Measurements from ENCODE around the gene CGRRF1.

The CGRRF1 gene, protein sequence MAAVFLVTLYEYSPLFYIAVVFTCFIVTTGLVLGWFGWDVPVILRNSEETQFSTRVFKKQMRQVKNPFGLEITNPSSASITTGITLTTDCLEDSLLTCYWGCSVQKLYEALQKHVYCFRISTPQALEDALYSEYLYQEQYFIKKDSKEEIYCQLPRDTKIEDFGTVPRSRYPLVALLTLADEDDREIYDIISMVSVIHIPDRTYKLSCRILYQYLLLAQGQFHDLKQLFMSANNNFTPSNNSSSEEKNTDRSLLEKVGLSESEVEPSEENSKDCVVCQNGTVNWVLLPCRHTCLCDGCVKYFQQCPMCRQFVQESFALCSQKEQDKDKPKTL

DNA sequence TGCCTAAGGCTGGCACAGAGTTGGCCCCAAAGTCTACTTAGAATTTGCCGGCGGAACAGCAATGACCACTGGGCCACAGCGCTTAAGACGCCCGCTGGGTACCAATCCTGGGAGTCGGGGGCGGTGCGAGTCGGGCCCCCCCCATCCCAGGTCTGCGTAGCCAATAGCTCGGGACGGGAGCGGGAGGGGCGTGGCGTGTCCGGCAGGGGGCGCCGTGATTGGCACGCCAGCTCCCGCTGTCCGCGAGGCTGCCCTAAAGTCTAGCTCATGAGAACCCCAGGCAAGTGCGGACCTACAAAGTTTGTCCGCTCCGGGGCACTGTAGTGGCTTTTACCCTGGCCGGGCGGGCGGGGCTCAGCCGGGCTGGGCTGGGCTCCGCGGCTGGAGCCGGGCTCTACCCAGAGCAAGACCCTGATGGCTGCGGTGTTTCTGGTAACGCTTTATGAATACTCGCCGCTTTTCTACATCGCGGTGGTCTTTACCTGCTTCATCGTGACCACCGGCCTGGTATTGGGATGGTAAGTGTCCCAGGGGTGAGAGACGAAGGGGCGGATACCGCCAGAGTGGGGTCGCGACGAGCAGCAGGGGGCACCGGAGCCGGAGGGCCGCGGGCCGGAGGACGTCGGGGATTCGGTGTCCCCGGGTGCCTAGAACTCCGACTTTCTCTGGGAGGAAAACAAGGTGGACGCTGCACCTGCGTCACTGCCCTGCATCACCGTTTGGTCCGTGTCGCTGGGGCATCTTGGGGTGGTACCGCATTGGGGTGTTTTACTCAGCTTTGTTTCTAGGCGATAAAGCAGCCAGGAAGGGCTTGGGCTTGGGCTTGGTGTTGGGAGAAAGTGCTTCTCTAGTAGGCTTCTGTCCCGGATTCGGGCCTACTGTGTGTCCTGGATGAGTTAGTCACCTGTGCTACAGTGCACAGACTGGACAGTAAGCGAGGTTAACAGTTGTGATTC lies at the start of gene CGRRF1:
Gene CGRRF1, plus strand, starts transcription at position 361 of the 956 bp plus-strand sequence. Its CDS starts 54 bp downstream, at position 415.
- peak; percentile 96 for DNase-seq (ENCODE audit: low spot score)

DNA sequence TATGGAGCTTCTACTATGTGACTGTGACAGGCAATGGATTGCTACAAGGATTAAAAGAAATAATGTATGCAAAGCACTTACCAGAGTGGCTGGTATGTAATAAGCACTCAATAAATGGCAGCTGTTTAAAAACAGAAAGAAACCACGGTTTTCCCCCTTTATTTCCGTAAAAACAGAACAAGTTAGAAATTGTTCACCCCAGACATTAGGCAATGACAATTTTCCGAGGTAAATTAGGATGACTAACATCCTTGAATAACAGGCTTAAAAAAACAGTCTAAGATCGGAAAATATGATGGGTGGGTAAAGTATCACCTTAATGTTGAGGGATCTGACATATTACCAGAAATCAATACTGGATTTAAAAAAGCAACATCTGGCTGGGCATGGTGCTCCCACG lies 47.7 kb upstream of the CGRRF1 start:
- DNase-seq (ENCODE audit: low spot score): no peak

DNA sequence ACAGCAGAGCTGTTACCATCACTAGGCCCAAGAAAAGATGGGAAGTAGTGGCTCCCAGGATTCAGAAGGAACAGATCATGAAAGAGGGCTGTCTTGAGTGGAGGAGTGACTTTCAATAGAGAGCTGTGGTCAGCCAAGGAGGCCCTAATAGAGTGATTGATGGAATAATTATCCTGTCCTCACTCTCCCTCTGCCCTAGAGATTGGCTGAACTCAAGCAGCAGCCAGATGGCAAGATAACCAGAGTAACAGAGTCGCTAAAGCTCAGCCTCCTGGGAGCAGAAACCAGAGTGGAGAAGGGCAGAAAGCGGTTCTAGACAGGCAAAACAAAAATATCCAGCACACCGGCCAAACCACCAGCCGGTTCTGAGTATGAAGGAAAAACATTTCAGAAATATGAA lies 44.1 kb upstream of the CGRRF1 start:
- DNase-seq (ENCODE audit: low spot score): no peak

DNA sequence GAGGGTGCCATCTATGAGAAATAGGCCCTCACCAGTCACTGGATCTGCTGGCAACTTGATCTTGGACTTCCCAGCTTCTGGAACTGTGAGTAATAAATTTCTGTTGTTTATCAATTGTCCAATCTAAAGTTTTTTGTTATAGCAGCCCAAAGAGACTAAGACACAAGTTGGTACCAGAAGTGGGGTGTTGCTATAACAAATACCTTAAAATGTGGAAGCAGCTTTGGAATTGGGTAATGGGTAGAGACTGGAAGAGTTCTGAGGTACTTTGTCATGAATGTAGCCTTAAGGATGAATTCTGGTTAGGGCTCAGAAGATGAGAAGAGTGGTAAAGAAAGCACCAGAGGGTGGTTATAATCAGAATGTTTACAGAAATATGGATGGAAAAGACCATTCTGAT lies 42.4 kb upstream of the CGRRF1 start:
- DNase-seq (ENCODE audit: low spot score): no peak

DNA sequence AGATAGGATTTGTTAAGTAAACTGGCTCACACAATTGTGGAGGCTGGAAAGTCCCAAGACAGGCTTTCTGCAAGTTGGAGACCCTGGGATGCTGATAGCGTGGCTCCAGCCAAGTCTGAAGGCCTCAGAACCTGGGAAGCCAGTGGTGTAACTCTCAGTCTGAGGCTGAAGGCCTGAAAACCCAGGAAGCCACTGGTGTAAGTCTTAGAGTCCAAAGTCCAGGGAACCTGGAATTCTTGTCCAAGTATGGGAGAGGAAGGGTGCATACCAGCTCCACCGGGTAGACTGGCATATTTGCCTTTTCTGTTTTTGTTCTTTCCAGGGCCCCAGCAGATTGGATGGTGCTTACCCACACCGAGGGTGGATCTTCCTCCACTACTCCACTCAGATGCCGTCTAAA lies 39.0 kb upstream of the CGRRF1 start:
- no peak for DNase-seq (ENCODE audit: low spot score)

DNA sequence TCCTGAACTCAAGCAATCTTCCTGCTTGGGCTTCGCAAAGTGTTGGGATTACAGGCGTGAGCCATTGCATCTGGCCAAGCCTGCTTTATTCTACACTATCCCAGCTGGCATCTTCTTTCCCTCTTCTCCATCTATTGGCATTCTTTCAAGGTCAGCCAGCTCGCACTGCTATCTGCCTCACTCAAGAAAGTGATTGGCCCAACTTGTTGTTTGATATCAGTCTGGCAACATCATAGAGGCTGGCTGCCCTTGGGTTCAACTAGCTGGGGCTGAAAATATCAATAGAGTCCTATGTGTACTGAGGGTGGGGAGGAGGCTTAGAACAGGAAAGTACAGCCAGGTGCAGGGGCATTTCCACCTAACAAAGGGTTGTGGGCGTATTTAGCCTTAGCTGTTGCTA lies 38.1 kb upstream of the CGRRF1 start:
- DNase-seq (ENCODE audit: low spot score): no peak

DNA sequence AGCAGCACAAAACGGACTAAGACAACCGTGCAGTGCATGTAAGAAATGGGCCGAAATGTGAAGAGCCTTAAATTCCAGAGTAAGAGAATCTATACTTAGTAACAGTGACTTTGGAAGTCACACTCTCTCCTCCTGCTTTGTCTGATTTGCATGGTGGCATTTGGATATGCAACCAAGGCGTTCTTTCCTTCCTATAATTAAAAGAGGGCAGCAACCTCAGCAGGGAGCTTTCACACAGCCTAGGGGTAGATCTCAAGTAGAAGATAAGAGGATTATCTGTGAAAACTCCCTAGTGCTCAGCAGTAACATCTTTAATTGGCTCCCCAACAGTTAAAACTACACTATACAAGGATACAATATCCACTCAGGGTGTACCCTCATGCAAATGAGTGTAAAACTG lies 37.4 kb upstream of the CGRRF1 start:
- DNase-seq (ENCODE audit: low spot score): no peak

DNA sequence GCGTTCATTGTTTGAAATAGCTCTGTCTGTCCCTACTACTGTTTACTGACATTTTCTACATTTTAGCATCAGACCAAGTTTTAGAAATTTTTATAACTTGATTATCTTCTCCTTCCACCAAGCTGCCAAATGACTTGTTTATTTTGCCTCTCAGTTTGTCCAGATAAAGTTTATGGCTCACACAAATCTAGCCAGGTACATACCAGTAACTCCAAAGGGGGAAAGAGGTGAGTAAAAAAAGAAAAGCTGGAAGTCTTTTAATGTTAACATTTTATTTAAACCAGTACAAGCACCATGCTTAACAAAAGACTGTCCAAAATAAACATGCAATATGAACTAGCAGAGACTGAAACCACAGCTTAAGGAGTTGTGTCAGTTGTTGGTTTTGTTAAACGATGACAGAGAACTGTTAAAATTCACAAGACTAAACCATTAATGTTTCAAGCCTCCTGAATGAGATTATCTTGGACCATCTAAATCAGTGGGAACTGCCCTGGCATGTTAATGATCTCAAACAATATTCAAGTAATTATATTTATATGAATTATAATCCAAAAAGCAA lies 35.4 kb upstream of the CGRRF1 start:
- no peak for DNase-seq (ENCODE audit: low spot score)

DNA sequence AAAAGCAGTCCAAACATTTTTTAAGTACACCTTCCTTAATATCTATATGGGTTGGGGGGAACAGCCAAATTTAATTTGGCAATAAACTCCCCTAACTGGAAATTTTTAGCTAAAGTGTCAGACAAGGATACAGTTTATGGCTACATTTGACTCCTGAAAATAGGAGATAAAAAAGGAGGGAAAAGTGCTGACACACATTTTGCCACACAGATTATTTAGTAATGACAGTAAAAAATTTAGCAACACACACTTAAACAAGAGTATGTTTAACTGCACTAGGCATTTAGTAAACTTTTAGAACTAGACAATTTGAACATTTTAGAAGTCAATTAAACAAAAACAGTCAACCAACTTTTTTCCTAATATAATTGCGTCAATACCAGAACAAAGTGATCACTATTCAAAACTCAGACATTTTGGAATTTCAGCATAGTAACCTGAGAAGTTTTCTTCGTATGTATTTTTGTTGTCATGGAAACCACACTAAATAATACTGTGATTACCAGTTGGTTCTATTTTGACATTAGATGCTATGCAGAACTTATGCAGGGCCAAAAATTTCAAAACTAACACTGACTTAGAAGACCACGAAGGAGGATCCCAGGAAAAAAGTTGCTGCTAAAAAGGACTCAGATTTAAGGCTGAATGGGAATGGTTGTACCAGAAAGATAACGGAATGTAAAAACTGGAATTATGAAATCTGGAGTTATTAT lies 34.4 kb upstream of the CGRRF1 start:
- DNase-seq (ENCODE audit: low spot score): no peak

DNA sequence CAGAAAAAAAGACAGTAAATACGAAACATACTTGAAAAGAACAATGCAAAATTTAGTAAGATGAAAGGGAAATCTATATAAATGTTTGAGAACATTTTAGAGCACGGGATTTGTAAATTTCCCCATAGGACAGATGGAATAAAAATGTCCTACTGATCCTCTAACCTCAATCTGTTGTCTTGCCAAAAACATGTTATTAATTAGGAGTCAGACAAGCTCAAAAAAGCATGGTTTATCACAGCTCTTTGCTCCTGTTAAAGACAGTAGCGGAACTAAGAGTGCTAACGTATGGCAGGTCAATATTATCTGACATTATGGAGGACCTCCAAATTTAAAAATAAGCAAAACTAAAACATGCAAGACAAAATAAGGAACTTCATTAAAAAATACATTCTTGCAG lies 33.8 kb upstream of the CGRRF1 start:
- no peak for DNase-seq (ENCODE audit: low spot score)

DNA sequence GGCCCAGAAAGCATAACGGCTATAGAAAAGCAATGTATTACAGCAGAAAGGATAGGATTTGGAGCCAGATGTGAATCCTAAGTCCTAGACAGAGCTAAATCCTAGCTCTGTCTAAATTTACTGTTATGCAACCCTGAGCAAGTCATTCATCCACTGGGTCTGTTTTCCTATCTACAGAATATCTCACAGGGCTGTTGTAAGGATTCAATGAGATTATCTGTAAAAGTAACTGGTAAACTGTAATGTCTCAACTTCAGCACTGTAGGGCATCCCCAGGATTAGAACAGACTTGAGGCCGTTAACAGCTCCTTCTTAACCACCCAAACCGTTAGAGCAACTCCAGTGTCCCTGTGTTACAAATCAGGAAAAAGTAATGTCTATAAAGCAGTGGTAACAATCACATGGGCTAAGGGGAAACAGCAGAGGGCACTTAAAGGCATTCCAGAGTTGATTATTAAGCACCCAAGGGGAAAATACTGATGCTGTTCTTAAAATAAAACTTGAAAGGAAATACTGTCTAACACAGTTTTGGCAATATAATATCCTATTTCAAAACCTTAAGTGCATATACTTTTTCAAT lies 31.0 kb upstream of the CGRRF1 start:
- DNase-seq (ENCODE audit: low spot score): no peak

DNA sequence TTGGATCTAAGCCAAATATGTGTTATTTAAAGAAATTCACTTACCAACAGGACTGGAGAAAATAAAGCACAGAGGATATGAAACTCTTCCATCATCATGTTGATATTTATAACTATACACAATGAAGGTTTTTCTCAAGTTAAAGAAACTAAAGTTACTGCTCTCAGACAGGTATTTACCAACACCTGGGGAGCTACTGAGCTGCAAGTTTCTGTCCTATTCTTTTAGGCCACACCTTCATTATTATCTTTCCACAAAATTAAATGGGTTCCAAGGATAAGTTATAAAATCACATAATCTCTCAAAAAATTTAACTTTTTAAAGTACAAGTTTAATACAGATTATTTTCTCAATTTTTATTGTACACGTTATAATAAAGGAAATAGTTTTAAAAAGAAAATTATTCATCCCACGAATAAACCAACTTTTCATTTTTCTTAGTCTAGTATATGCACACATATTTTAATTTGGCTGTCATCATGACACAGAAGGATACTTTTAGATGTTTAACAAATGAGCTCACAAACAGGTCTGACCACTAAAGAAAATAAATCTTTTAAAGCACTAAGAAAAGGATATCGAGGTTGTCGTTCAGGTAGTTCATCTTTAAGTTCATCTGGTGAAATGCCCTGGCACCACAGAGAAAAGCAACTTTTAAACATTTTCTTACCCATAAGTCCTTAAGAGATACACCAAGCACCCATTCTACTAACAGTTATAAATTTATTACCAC lies 28.7 kb upstream of the CGRRF1 start:
- no peak for DNase-seq (ENCODE audit: low spot score)

DNA sequence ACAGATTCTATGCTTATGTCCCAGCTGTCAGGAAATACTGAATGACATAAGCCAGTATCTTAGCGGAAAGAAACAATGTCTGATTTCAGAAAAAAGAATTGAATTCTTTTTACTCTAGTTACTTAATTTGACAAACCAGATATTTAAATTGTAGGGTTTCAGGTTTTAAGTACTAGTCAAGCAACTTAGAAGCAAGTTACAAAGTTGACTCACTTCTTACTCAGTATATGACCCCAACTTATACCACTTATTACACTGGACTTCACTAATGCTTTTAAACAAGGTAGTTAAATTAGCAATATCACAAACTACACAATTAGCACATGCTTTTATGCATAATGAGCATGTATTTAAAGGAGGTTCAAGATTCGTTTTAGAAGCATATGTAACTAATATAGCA lies 28.0 kb upstream of the CGRRF1 start:
- DNase-seq (ENCODE audit: low spot score): no peak

DNA sequence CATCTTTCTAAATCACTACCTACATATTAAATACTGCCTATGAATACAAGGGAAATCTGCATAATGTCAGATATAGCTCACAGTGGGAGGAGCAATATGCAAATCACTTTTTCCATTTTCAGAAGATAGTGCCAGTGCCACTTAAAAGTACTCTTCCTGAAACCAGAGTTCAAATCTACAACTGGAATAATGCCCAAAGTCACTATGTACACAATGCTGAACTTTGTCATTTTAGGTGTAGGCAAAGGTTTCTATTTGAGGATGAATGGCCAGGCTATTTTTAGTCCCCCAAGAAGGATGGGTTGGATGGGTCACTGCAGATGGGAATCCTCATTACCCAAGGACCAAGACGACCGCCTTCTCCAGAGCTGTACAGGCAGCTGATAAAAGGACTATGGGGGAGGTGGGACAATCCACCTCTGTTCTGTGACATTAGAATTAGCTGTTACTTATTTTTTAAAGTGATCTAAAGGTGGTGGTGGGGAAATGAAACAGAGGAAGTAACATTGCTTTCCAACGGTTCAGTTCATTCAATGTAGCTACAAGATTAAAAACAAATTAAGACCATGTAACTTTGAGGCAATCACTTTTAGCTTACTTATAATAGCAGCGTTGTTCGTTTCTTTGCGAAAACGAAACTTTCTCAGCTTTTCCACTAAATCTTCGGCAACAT lies 26.5 kb upstream of the CGRRF1 start:
- no peak for DNase-seq (ENCODE audit: low spot score)

DNA sequence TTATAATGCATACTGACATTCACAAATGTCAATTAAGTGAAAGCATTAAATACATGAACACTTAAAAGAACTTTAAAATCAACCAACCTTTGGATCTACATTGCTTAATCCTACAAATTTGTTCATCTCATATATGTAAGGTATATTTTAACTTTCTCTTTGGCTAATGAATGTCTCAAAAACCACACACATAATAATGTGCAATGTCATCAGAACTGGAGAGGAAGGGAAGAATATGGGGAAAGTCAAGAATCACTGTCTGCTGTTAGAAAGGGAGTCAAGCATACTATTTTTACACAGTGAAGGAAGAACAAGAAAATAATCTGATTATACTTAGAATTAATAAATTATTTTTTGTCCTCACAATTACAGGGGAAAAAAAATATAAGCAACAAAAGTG lies 25.9 kb upstream of the CGRRF1 start:
- DNase-seq (ENCODE audit: low spot score): no peak

DNA sequence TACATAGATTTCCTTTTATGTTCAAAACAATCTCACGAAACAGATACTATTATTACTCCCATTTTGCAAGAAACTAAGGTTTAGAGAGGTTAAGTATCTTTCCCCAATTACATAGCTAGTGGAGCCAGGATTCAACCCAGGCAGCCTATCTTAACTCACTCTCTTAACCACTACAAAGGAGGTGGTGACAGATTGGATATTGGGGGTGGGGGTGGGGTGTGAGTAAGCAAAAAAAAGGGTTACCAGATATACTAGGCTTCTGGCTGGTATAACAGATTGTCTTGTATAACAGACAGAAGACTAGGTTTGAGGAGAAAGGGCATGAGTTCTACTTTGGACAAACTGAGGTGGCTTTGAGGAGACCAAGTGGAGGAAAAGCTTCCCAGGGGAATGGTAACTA lies 23.0 kb upstream of the CGRRF1 start:
- DNase-seq (ENCODE audit: low spot score): no peak

DNA sequence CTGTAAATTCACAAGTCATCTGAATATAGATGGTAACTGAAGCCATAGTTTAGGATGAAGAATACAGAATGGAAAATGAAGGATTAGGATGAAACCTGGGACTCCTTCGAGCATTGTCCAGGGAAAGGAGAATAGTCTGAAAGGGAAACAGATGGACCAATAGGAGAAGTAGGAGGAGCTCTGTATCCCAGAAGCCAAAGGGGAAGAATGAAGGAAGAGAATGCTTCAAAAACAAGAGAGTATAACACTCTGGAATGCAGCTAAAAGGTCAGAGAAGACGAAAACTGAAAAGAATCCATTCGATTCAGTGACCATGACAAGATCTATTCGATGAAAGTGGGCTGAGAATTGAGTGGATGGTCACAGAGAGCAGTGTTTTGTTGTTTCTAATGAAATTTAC lies 21.9 kb upstream of the CGRRF1 start:
- DNase-seq (ENCODE audit: low spot score): no peak

DNA sequence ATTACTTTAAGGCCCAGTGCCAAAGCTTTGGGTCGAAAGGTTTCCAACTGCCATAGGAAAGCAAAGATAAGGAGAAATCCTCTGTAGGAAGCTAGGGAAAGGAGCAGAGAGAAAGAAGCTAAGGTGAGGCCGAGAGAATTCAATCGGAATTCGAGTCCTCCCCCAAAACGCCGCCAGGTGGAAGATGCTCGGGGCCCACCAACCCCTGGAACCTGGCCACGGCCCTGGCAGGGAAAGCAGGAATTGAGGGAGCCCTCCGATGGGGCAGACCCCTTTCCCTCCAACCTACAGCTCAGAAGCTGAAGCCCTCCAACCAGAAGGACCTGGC lies 21.4 kb upstream of the CGRRF1 start:
- DNase-seq (ENCODE audit: low spot score): no peak

DNA sequence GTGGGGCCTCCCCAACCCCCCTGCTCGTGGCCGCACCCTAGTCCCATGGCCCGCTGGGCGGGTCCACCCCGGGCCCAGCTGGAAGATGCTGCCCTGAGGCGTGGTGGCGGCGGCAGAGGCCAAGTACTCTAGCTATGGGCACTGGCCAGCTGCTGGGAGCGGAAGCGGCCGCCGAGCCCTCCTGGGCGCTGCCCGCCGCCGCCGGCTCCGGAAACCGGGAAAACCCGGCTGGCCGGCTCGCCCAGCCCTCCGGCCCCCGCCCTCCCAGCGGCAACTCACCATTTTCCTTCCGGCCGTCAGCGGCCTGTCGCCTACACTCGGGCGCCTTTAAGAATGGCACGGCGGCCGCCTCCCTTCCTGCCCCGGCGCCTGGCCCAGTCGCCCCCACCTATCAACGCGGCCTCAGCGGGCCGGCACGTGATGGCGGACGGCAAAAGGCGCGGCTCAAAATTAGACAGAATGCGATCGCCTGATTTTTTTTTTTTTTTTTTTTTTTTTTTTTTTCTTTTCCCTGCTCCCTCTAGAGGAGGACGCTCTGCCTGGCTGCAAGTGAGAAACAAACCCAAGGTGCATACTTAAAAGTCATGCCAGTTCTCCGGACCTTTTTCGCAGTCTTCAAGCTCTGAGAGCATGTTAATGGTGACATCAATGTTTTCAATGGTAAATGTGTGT lies 20.9 kb upstream of the CGRRF1 start, which contains the start of gene GMFB:
Gene GMFB, minus strand, starts transcription at position 335 of the 672 bp plus-strand sequence. Its CDS starts 53 bp downstream, at position 282.
- DNase-seq (ENCODE audit: low spot score): peak; percentile 89

DNA sequence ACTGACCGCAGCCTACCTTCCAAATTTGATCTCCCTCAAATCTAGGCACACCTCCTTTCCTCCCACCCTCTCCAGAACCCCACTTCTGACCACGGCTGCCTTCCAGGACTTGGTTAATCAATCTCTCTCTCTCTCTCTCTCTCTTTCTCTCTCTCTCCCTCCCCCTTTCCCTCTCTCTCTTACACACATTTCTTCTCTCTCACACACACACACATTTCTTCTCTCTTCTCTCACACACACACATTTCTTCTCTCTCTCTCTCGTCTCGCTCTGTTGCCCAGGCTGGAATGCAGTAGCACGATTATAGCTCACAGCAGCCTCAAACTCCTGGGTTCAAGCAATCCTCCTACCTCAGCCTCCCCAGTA lies 20.4 kb upstream of the CGRRF1 start:
- no peak for DNase-seq (ENCODE audit: low spot score)

All from hematopoietic multipotent progenitor cell treated with erythropoietin and hydrocortisone succinate and interleukin-3 and kit ligand, for 17 days (in vitro differentiated cells).